Omental fat pad (tissue), 4 donors: ENCODE results near the gene GALM. TPM values are rescaled to one million over a fixed set of nuclear protein-coding genes. Genes with fewer than 3 reads are reported as not detected.

Experiments
- ATAC-seq: fragments of 150-250 bp; one replicate; pipeline ENCODE4 v1.9.1; 2016; ENCODE audit warnings: mild to moderate bottlenecking, moderate library complexity; ENCODE audit not compliant: low FRiP score
- DNase-seq: peaks from one replicate; pipeline ENCODE4 v3.0.0-alpha.2; 2019; ENCODE audit warnings: low spot score
- total RNA-seq, 4 donors: library from RNA; depleted of rRNA; stranded (reverse); fragments of >200 nt; gene quantifications; one replicate each; pipeline ENCODE4 v1.1.0, GENCODE V29; 2016
- TF ChIP-seq, protein P1 (sequence below), 3 donors: fragments of 450-650 bp; IDR thresholded peaks; one replicate each; pipeline ENCODE4 v1.5.1; 2016 to 2017; ENCODE audit warnings: antibody characterized with exemption in 3 of 3, mild to moderate bottlenecking in 3 of 3, moderate library complexity in 2 of 3

Gene GALM
- total RNA-seq, 4 donors from 2014 or later: 9.7 to 29.3 (median 25.7) TPM

DNA sequence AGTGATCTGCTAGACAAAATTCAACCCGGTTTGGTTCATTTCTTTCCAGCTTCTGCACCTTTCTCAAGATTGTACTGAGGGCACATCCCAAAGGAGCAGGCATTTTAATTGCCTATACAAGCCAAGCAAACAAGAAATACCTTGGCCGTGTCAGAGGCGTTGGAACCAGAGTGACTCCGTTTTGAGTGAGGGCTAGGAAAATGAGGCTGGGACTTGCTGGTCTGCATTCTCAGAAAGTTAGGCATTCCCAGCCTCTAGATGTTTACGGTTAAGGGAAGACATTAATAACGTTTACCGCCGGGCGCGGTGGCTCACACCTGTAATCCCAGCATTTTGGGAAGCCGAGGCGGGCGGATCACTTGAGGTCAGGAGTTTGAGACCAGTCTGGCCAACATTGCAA is 110.6 kb downstream of the GALM start:
- TF ChIP-seq, protein P1, sequence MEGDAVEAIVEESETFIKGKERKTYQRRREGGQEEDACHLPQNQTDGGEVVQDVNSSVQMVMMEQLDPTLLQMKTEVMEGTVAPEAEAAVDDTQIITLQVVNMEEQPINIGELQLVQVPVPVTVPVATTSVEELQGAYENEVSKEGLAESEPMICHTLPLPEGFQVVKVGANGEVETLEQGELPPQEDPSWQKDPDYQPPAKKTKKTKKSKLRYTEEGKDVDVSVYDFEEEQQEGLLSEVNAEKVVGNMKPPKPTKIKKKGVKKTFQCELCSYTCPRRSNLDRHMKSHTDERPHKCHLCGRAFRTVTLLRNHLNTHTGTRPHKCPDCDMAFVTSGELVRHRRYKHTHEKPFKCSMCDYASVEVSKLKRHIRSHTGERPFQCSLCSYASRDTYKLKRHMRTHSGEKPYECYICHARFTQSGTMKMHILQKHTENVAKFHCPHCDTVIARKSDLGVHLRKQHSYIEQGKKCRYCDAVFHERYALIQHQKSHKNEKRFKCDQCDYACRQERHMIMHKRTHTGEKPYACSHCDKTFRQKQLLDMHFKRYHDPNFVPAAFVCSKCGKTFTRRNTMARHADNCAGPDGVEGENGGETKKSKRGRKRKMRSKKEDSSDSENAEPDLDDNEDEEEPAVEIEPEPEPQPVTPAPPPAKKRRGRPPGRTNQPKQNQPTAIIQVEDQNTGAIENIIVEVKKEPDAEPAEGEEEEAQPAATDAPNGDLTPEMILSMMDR (IDR thresholded peaks at IDR 0.05): no peak
- no peak for ATAC-seq
- DNase-seq: no peak

DNA sequence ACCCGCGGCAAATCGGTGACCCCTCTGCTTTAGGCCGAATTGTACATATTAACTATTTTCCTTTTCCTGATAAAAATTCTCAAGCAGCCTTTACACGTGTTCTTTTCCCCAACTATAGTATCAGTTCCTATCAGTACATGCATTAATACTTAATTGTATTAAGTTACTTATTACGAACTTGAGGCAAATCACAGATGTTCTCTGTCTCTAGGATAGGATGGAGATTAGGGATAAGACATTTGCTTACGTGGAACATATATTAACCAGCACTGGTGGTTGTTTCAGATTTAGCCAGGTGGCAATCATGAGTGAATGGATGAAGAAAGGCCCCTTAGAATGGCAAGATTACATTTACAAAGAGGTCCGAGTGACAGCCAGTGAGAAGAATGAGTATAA is 112.8 kb downstream of the GALM start:
- TF ChIP-seq, protein P1 (IDR thresholded peaks at IDR 0.05): no peak
- DNase-seq: no peak
- ATAC-seq: no peak

DNA sequence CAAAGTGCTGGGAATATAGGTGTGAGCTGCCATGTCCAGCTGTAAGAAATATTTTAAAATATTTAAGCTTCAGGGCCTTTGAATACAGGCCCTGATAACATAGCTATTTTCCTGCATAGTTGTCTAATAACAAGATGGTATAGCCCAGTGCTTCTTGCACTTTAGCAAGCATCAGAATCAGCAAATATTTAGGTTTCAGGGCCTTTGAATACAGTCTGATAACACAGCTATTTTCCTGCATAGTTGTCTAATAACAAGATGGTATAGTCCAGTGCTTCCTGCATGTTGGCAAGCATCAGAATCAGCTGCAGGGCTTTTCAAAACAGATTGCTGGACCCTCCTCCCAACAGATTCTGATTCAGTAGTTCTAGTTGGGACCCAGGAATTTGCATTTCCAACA is 117.7 kb downstream of the GALM start:
- ATAC-seq (no peak), DNase-seq (no peak)
- TF ChIP-seq, protein P1 (IDR thresholded peaks at IDR 0.05): no peak

Other genes starting within 250 kb of the GALM start
- 10 to 100 TPM; 32.3 to 41.6 (median 36.4) TPM for gene HNRNPLL, start 63.2 kb upstream of the GALM start, total RNA-seq
- 100 to 1,000 TPM; 105 to 234 (median 129) TPM for gene SRSF7, start 85.2 kb downstream of the GALM start, total RNA-seq
- gene GEMIN6, start 112.1 kb downstream of the GALM start, total RNA-seq: 1 to 10 TPM; 4.1 to 6.6 (median 5.4) TPM
- gene DHX57, start 209.8 kb downstream of the GALM start, total RNA-seq: 10 to 100 TPM in 3 of 4 donors, 1 to 10 TPM in 1; 7.5 to 15.4 (median 13.7) TPM
- 10 to 100 TPM in 2 of 4 donors, 1 to 10 TPM in 2; 6.8 to 14.3 (median 10.9) TPM for gene MORN2, start 209.9 kb downstream of the GALM start, total RNA-seq
- 1 to 10 TPM in 2 of 4 donors, under 1 TPM in 2; 0.31 to 1.6 (median 0.95) TPM for gene ARHGEF33, start 223.8 kb downstream of the GALM start, total RNA-seq